GM18868 (cell line): Measurements from ENCODE around the gene PRM3.

ENCODE experiments used
- ATAC-seq: cut with Tn5 transposase; IDR thresholded peaks from one replicate; pipeline ENCODE4 v1.9.1; 2021; ENCODE audit warnings: mild to moderate bottlenecking, moderate library complexity; ENCODE audit not compliant: unreplicated experiment

PRM3 gene

GRCh38 chr16:11248133-11248532 is 25.3 kb downstream of the PRM3 start:
- ATAC-seq: peak; percentile 39

DNA sequence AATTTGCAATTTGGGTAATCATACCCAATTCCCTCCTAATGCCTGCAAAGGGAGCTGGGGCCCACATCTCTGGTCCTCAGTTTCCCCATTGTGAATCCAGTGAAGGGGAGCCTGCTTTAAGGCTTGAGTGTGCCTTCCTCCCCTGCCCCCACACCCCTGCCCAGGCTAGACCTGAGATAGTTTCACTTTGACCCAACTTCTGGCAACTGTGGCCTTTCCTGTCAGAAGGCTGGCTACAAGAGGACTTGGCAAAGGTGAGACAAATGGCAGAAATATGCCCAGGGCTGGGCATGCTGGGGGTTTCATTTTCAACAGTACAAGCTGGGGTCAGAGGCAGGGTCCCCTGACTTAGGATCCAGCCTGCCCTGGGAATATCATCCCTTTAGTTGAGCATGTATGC is 27.4 kb downstream of the PRM3 start:
- no peak for ATAC-seq

DNA sequence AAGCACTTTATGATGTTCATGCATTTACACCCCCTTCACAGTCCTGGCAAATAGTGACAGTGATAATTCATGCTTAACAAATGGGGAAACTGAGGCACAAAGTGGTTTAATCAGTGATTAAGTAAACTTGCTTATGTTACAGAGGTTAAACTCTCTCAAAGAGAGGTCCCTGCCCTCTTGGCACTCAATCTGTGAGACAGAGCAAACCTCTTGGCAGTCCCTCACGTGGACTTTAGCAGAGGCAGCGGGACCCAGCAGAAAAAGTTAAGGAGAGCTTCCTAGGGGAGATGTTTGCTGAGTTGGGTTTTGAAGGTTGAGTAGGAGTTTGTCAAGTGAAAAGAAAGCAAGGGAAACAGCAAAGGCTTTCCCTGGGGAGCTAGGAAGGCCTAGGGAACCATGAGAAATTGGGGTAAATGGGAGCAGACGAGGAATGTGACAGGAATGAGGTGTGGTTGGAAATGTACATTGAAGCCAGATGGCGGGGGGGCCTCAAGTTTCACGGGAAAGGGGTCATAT is 28.1 kb downstream of the PRM3 start:
- ATAC-seq: no peak

- ATAC-seq: no peak
Measured at GRCh38 chr16:11242658-11243057, 30.8 kb downstream of the PRM3 start.

GRCh38 chr16:11241480-11242204 is 31.8 kb downstream of the PRM3 start:
- ATAC-seq: no peak

GRCh38 chr16:11240636-11241473 is 32.6 kb downstream of the PRM3 start:
- ATAC-seq: no peak

GRCh38 chr16:11239644-11240632 is 33.5 kb downstream of the PRM3 start:
- ATAC-seq: no peak

GRCh38 chr16:11238272-11239202 is 34.9 kb downstream of the PRM3 start:
- ATAC-seq: no peak

GRCh38 chr16:11236461-11237254 is 36.8 kb downstream of the PRM3 start:
- ATAC-seq: no peak

GRCh38 chr16:11235703-11235991 is 37.8 kb downstream of the PRM3 start:
- no peak for ATAC-seq

- ATAC-seq: no peak
Measured at GRCh38 chr16:11234884-11235702, 38.3 kb downstream of the PRM3 start.

DNA sequence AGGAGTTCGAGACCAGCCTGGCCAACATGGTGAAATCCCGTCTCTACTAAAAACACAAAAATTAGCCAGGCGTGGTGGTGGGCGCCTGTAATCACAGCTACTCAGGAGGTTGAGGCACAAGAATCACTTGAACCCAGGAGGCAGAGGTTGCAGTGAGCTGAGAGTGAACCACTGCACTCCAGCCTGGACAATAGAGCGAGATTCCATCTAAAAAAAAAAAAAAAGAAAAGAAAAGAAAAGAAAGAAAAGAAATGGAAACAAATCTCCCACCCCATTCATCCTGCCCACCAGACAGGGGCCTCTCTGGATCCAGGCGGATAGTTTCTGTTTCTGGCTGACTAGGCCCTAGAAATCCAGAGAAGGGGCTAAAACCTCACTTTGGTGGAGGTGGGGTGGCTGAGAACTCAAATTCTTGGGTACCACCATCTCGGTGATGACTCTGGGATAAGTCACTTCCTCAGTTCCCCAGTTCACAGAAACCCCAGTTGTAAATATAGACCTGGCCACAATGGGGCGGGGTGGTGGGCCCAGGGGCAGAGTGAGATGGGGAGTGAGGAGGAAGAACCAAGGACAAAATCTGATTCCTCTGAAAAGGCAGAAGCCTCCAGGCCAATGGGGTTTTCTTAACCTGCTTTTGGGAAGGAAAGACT is 39.6 kb downstream of the PRM3 start:
- no peak for ATAC-seq

DNA sequence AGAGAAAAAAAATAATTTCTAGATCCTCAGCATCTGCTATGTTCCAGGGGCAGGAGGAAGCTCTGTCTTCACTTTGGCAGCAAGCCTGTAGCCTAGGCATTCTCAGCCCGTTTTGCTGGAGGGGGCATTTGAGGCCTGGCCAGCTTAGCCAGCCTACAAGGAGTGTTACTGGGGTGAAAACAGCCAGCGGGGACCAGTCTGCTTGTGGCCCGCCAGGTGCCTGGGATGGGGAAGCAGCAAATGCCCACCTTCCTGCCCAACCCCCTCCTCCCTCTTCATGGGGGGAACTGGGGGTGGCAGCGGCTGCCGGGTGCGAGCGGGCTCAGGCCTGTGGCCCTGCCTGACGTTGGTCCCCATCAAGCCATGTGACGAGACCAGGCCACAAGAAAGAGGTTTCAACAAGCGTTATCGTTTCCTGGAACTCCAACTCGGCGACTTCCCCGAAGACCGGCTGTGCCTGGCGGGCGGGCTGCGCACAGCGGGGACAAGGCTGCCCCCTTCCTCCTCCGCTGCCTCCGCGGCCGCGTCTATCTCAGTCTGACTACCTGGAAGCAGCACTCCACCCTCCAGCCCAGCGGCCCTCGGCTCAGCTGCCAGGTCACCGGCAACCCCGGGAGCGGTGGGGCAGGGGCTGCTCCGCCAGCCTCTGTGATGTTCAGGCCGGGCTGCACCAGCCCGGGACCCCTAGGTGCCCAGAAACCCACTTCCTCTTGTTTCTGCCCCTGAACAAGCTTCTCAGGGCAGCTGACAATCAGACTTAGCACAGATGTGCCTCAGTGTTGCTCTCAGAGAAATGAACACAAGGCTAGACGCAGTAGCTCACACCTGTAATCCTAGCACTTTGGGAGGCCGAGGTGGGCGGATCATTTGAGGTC is 40.3 kb downstream of the PRM3 start:
- ATAC-seq: peak; percentile 65

DNA sequence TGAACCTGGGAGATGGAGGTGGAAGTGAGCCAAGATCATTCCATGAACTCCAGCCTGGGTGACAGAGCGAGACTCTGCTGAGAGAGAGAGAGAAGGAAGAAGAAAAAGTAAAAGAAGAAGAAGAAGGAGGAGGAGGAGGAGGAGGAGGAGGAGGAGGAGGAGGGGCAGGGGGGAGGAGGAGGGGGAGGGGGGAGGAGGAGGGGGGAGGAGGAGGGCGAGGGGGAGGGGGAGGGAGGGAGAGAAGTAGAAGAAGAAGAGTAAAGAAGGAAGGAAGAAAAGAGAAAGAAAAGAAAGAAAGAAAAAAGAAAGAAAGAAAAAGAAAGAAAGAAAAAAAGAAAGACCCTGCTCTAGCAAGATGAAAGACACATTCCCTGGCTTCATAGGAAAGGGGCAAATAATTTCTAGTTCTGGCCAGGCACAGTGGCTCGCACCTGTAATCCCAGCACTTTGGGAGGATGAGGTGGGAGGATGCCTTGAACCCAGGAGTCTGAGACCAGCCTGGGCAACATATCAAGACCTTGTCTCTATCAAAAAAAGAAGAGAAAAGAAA is 41.1 kb downstream of the PRM3 start:
- no peak for ATAC-seq

DNA sequence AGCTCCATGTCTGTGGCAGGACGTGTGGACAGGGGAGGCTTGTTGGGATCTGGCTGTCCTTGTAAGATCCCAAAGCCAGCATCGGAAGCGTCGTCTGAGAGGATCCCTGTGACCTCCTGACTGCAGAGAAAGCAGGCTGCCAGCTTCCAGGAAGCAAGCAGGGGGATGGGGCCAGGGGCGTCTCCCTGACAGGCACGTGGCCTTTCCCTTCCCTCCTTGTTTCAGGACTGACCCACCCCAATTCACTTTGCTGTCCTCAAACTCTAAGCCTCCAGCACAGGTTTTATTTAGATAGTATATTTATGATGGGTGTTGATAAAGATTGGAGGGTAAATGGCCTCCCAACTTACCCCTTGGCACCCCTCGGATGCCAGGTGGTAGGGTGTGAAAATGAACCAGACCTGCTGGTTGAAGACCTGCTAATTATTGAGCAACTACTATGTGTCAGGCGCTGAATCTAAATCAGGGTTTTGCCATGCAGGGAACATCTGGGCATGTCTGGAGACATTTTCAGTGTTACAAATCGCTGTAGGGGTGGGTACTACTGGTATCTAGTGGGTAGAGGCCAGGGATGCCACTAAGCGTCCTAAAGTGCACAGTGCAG is 42.0 kb downstream of the PRM3 start:
- no peak for ATAC-seq

DNA sequence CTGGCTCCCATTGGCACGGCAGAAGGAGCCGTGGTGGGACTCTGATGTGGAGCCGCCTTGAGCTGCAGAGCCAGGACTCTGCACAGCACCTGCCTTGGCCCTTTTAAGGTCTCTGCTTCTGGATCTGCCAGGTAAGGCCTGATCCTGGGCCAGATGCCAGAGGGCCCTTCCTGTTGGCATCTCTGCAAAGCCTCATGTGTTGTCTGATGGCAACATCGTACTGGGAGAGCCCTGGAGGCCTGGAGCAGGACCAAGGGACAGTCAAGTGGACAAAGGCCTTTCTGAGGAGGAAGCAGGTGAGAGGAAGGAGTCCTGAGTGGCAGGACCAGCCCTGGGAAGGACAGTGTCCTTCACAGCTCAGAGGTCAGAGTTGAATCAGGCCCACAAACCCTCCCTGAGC is 43.5 kb downstream of the PRM3 start:
- ATAC-seq: no peak
